Measurements from ENCODE around the gene PARK7. TPM values are rescaled to one million over a fixed set of nuclear protein-coding genes. Genes with fewer than 3 reads are reported as not detected.

Gene PARK7
- total RNA-seq, 4 donors from 2014 or later, result 161 to 216 (median 191) TPM

GRCh38 chr1:7980984-7981383 is 19.5 kb downstream of the PARK7 start:
- DNase-seq (ENCODE audit: low spot score in 2 of 2), result no peak
- no peak overlapping the region for H3K4me3 ChIP-seq
- no peaks in the 10 kb centered on the region for H3K9me3 ChIP-seq
- WGBS, 2 donors, result 79 to 88% methylated on average over 7 of the region's 7 CpGs
- peak overlapping the region in 1 of 4 donors; percentile 43 for H3K27ac ChIP-seq
- H3K4me1 ChIP-seq, result peaks cover 0 to 12% (median 3%) of the 10 kb centered on the region in 4 donors
- no peak for TF ChIP-seq EP300 (IDR thresholded peaks at IDR 0.05)
- TF ChIP-seq, protein P1, sequence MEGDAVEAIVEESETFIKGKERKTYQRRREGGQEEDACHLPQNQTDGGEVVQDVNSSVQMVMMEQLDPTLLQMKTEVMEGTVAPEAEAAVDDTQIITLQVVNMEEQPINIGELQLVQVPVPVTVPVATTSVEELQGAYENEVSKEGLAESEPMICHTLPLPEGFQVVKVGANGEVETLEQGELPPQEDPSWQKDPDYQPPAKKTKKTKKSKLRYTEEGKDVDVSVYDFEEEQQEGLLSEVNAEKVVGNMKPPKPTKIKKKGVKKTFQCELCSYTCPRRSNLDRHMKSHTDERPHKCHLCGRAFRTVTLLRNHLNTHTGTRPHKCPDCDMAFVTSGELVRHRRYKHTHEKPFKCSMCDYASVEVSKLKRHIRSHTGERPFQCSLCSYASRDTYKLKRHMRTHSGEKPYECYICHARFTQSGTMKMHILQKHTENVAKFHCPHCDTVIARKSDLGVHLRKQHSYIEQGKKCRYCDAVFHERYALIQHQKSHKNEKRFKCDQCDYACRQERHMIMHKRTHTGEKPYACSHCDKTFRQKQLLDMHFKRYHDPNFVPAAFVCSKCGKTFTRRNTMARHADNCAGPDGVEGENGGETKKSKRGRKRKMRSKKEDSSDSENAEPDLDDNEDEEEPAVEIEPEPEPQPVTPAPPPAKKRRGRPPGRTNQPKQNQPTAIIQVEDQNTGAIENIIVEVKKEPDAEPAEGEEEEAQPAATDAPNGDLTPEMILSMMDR (IDR thresholded peaks at IDR 0.05), result no peak
- no peak for TF ChIP-seq POLR2A (IDR thresholded peaks at IDR 0.05)
- H3K36me3 ChIP-seq, result peaks cover 0 to 83% (median 5%) of the 10 kb centered on the region in 3 donors
- H3K27me3 ChIP-seq, result no peaks in the 10 kb centered on the region

DNA sequence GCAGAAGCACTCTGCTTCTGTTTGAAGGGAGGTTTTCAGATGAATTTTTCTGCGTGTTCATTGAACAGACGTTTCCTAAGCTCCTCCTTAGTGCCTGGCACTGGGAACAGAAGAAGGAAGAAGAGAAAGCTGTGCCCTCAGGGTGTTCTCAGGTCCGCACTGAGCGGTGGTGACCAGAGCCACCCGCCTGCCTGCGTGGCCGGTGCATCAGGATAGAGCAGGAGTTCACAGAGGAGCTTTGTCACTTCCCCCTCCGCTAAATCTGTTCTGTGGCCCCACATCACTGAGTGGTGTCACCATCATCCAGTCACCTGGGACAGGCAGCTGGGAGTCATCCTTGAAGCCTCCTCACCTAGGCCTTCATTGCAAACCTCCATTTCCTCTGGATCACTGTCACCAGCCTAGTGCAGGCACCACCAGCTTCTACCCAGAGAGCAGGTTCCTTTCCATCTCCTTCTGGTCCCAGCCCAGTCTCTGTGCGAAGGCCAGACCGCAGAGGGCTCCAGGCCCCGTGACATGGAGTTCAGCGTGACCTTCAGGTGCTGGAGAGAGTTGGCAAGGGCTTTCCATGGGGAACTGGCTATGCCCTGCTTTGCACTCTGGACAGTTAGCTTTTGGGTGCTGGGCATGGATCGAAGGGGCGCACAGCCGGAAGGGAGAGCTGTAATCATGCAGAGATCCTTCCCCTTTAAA is 21.7 kb downstream of the PARK7 start:
- Histone ChIP-seq H3K36me3 (peaks cover 0 to 87% (median 5%) of the 10 kb centered on the region in 3 donors), H3K27ac (peak overlapping the region in 1 of 4 donors; percentile 50), H3K27me3 (no peaks in the 10 kb centered on the region), H3K4me1 (peaks cover 0 to 12% (median 3%) of the 10 kb centered on the region in 4 donors), H3K4me3 (no peak overlapping the region), H3K9me3 (no peaks in the 10 kb centered on the region)
- no peak for DNase-seq (ENCODE audit: low spot score in 2 of 2)
- TF ChIP-seq, protein P1 (IDR thresholded peaks at IDR 0.05), result no peak
- TF ChIP-seq EP300 (IDR thresholded peaks at IDR 0.05) (no peak), POLR2A (IDR thresholded peaks at IDR 0.05) (no peak)
- 90 to 93% methylated on average over 15 of the region's 15 CpGs for WGBS, 2 donors

DNA sequence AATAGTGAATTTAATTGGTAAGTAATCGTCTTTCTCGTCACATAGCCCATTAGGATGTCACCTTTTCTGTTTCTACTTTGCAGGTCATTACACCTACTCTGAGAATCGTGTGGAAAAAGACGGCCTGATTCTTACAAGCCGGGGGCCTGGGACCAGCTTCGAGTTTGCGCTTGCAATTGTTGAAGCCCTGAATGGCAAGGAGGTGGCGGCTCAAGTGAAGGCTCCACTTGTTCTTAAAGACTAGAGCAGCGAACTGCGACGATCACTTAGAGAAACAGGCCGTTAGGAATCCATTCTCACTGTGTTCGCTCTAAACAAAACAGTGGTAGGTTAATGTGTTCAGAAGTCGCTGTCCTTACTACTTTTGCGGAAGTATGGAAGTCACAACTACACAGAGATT is 23.3 kb downstream of the PARK7 start:
- Histone ChIP-seq H3K27me3 (no peaks in the 10 kb centered on the region), H3K27ac (no peak overlapping the region), H3K36me3 (peaks cover 0 to 79% (median 5%) of the 10 kb centered on the region in 3 donors), H3K4me1 (peaks cover 0 to 15% (median 3%) of the 10 kb centered on the region in 4 donors), H3K9me3 (no peaks in the 10 kb centered on the region), H3K4me3 (no peak overlapping the region)
- no peak for DNase-seq (ENCODE audit: low spot score in 2 of 2)
- WGBS, 2 donors, result 83 to 85% methylated on average over 15 of the region's 15 CpGs
- TF ChIP-seq, protein P1 (IDR thresholded peaks at IDR 0.05), result no peak
- no peak for TF ChIP-seq EP300 (IDR thresholded peaks at IDR 0.05)
- no peak for TF ChIP-seq POLR2A (IDR thresholded peaks at IDR 0.05)

GRCh38 chr1:7985851-7986612 is 24.5 kb downstream of the PARK7 start:
- TF ChIP-seq, protein P1 (IDR thresholded peaks at IDR 0.05), result no peak
- TF ChIP-seq EP300 (IDR thresholded peaks at IDR 0.05) (no peak), POLR2A (IDR thresholded peaks at IDR 0.05) (no peak)
- Histone ChIP-seq H3K36me3 (peaks cover 0 to 67% (median 5%) of the 10 kb centered on the region in 3 donors), H3K27ac (peak overlapping the region in 1 of 4 donors; percentile 37), H3K4me1 (peaks cover 0 to 16% (median 3%) of the 10 kb centered on the region in 4 donors), H3K4me3 (no peak overlapping the region), H3K9me3 (no peaks in the 10 kb centered on the region), H3K27me3 (no peaks in the 10 kb centered on the region)
- DNase-seq (ENCODE audit: low spot score in 2 of 2), result no peak
- 74 to 78% methylated on average over 15 of the region's 15 CpGs for WGBS, 2 donors

GRCh38 chr1:7987528-7987927 is 26.0 kb downstream of the PARK7 start:
- H3K27ac ChIP-seq, result no peak overlapping the region
- no peak for DNase-seq (ENCODE audit: low spot score in 2 of 2)
- 91 to 96% methylated on average over 7 of the region's 7 CpGs for WGBS, 2 donors
- no peak overlapping the region for H3K4me3 ChIP-seq
- H3K36me3 ChIP-seq, result peaks cover 0 to 67% (median 5%) of the 10 kb centered on the region in 3 donors
- peaks cover 0 to 10% (median under 1%) of the 10 kb centered on the region in 4 donors for H3K4me1 ChIP-seq
- TF ChIP-seq POLR2A (IDR thresholded peaks at IDR 0.05) (no peak), EP300 (IDR thresholded peaks at IDR 0.05) (no peak)
- TF ChIP-seq, protein P1 (IDR thresholded peaks at IDR 0.05), result no peak
- no peaks in the 10 kb centered on the region for H3K27me3 ChIP-seq
- no peaks in the 10 kb centered on the region for H3K9me3 ChIP-seq
